Left lung (tissue), 10 donors: ENCODE measurements around the gene KNSTRN. TPM values are rescaled to one million over a fixed set of nuclear protein-coding genes. Genes with fewer than 3 reads are reported as not detected.

Experiments used
- ATAC-seq: fragments of 200-7000 bp; cut with Tn5 transposase; one replicate; pipeline ENCODE4 v1.9.1; 2020; ENCODE audit warnings: moderate library complexity
- DNase-seq, 4 donors: peaks; one replicate each; pipeline ENCODE4 v3.0.0-alpha.2; 2013 to 2020
- H3K27ac ChIP-seq, 2 donors: fragments of 200-600 bp; sonication (generic) in 1 of 2; one replicate each; pipeline versions ENCODE4 v1.5.0 to v1.8.0; 2020 to 2021
- H3K27me3 ChIP-seq, 2 donors: fragments of 200-600 bp; sonication (generic) in 1 of 2; one replicate each; pipeline versions ENCODE4 v1.5.0 to v1.8.0; 2020 to 2021
- H3K36me3 ChIP-seq, 2 donors: fragments of 200-600 bp; sonication (generic) in 1 of 2; one replicate each; pipeline versions ENCODE4 v1.5.0 to v1.8.0; 2020 to 2021
- H3K4me1 ChIP-seq, 2 donors: fragments of 200-600 bp; one replicate each; pipeline ENCODE4 v1.8.0; 2021
- H3K4me3 ChIP-seq, 2 donors: fragments of 200-600 bp; sonication (generic) in 1 of 2; one replicate each; pipeline versions ENCODE4 v1.5.0 to v1.8.0; 2020 to 2021; ENCODE audit warnings: mild to moderate bottlenecking in 1 of 2
- H3K9me3 ChIP-seq, 2 donors: fragments of 200-600 bp; sonication (generic) in 1 of 2; one replicate each; pipeline versions ENCODE4 v1.5.0 to v1.8.0; 2020 to 2021
- intact Hi-C, 2 donors: fragments of 100-400 bp; cut with DNase I; formaldehyde crosslinking; loops; one replicate each; pipeline versions ENCODE4 v1.11.2 to v1.14.2; 2022
- polyA plus RNA-seq, 6 donors: library from polyadenylated mRNA; unstranded; fragments of 120-200 nt; gene quantifications; one replicate each; pipeline ENCODE4 v1.2.1, GENCODE V29; 2013; ENCODE audit not compliant: insufficient read length in 6 of 6
- total RNA-seq, 2 donors: library from RNA; stranded (reverse); fragmentation: NEBNext Ultra II Directional; extraction: Animal tissue kit (Norgen Biotek cat#: 25700); gene quantifications; one replicate each; pipeline ENCODE4 v1.2.1, GENCODE V29; 2021
- TF ChIP-seq, protein P1 (sequence below), 2 donors: fragments of 200-600 bp; sonication (generic) in 1 of 2; IDR thresholded peaks; one replicate each; pipeline versions ENCODE4 v1.5.0 to v1.8.0; 2021; ENCODE audit warnings: antibody characterized with exemption in 2 of 2
- donor health status: DM: no; HTN: yes; CAD: no.
- donor health status: DM: no; HTN: no; CAD: no.

Gene KNSTRN
- total and polyA plus RNA-seq, 8 donors: 14.2 to 46.2 (median 30.2) TPM

DNA sequence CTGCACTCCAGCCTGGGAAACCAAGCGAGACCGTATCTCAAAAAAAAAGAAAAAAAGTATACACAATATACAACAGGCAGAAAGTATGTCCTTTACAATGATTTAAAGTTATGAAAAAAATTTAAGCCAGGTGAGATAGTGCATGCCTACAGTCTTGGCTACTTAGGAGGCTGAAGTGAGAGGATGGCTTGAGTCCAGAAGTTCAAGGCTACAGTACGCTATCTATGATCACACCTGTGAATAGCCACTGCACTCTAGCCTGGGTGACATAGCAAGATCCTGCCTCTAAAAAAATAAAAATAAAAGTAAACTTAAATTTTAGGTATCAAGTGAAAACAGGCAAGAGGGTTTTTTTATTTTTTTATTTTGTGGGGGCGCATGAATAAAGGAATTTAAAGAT, 3.1 kb upstream of the KNSTRN start:
- no peak for ATAC-seq

DNA sequence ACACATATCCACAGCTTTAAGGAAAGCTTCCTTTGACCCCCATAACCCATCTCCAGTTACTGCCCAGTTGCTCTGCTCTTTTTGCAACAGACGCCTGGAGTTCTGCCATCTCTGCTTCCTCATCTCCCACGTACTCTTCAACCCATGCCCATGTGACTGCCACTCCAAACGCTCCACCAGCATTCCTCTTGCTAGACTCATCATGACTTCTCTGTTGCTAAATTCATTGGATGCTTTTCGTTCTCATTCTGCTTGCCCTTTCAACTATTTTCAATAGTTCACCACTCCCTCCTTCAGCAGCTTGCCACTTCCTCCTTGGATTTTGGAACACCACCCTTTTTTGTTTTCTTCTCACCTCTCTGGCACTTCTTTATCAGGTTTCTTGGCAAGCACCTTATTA, 2.7 kb upstream of the KNSTRN start:
- Histone ChIP-seq H3K4me3 (no peak overlapping the region), H3K27me3 (no peaks in the 10 kb centered on the region), H3K27ac (peak overlapping the region; percentile 21 to 63), H3K4me1 (peaks cover 6 to 43% of the 10 kb centered on the region in 2 donors), H3K9me3 (no peaks in the 10 kb centered on the region), H3K36me3 (no peaks in the 10 kb centered on the region)
- ATAC-seq: peak; percentile 75
- intact Hi-C loops: no loop called here
- TF ChIP-seq, protein P1, sequence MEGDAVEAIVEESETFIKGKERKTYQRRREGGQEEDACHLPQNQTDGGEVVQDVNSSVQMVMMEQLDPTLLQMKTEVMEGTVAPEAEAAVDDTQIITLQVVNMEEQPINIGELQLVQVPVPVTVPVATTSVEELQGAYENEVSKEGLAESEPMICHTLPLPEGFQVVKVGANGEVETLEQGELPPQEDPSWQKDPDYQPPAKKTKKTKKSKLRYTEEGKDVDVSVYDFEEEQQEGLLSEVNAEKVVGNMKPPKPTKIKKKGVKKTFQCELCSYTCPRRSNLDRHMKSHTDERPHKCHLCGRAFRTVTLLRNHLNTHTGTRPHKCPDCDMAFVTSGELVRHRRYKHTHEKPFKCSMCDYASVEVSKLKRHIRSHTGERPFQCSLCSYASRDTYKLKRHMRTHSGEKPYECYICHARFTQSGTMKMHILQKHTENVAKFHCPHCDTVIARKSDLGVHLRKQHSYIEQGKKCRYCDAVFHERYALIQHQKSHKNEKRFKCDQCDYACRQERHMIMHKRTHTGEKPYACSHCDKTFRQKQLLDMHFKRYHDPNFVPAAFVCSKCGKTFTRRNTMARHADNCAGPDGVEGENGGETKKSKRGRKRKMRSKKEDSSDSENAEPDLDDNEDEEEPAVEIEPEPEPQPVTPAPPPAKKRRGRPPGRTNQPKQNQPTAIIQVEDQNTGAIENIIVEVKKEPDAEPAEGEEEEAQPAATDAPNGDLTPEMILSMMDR (IDR thresholded peaks at IDR 0.05): no peak
- peak in 1 of 4 donors; percentile 89 for DNase-seq

More for the DNA sequence above, 3.1 kb upstream of the KNSTRN start:
- no peaks in the 10 kb centered on the region for H3K36me3 ChIP-seq
- no peaks in the 10 kb centered on the region for H3K27me3 ChIP-seq
- TF ChIP-seq, protein P1 (IDR thresholded peaks at IDR 0.05): no peak
- no peak for DNase-seq
- H3K27ac ChIP-seq: no peak overlapping the region
- peaks cover 6 to 38% of the 10 kb centered on the region in 2 donors for H3K4me1 ChIP-seq
- H3K9me3 ChIP-seq: no peaks in the 10 kb centered on the region
- H3K4me3 ChIP-seq: no peak overlapping the region
- intact Hi-C loops: no loop called here

DNA sequence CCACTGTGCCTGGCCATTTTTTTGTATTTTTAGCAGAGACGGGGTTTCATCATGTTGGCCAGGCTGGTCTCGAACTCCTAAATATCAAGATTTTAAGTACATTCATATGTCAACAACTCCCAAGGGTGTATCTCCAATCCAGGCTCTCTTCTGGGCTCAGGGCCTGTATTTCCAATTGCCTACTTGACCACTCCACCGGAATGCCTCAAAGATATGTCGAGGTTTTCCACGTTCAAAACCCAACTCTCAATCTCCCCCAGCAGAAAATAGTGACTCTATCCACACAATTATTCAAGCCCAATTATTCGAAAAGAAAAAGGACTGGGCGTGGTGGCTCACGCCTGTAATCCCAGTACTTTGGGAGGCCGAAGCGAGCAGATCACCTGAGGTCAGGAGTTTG, 1.9 kb upstream of the KNSTRN start:
- peak overlapping the region; percentile 21 to 63 for H3K27ac ChIP-seq
- no peaks in the 10 kb centered on the region for H3K36me3 ChIP-seq
- DNase-seq (no peak), ATAC-seq (no peak)
- TF ChIP-seq, protein P1 (IDR thresholded peaks at IDR 0.05): no peak
- H3K4me3 ChIP-seq: no peak overlapping the region
- no peaks in the 10 kb centered on the region for H3K9me3 ChIP-seq
- H3K4me1 ChIP-seq: peaks cover 6 to 47% of the 10 kb centered on the region in 2 donors
- H3K27me3 ChIP-seq: no peaks in the 10 kb centered on the region
- intact Hi-C loops: no loop called here

DNA sequence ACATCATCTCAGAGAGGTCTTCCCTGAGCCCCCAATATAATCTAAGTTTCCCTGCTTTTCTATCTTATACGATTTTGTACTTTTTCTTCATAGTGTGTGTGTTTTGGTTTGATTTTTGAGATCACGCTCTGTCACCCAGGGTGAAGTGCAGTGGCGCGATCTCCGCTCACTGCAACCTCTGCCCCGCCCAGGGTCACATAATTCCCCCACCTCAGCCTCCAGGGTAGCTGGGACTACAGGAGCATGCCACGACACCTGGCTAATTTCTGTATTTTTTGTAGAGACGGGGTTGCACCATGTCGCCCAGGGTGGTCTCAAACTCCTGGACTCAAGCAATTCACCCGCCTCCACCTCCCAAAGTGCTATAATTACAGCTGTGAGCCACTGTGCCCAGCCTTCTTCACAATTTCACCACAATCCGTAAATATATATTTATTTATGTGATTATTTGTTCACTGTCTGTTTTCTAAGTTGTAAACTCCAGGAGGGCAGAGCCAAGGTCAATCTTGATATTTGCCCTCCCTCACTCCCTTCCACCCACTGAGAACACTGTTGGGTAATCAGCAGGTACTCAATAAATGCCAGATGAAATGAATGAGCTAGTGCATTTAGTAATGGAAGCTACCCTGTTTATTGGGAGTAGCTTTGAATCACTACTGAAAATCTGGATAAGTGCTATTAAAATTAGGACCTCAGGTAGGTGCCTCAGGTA, 547 bp upstream of the KNSTRN start:
- no peak for ATAC-seq
- TF ChIP-seq, protein P1 (IDR thresholded peaks at IDR 0.05): no peak
- no peak for DNase-seq
- Histone ChIP-seq H3K9me3 (no peaks in the 10 kb centered on the region), H3K4me1 (peaks cover 6 to 47% of the 10 kb centered on the region in 2 donors), H3K36me3 (peaks cover 0 to 9% of the 10 kb centered on the region in 2 donors), H3K27me3 (no peaks in the 10 kb centered on the region), H3K4me3 (no peak overlapping the region), H3K27ac (peak overlapping the region in 1 of 2 donors; percentile 57)
- intact Hi-C loops: no loop called here

GRCh38 chr15:40386480-40386879, 4.0 kb downstream of the KNSTRN start:
- no peak overlapping the region for H3K27ac ChIP-seq
- ATAC-seq (no peak), DNase-seq (no peak)
- intact Hi-C loops: no loop called here
- H3K4me1 ChIP-seq: peaks cover 6 to 56% of the 10 kb centered on the region in 2 donors
- TF ChIP-seq, protein P1 (IDR thresholded peaks at IDR 0.05): no peak
- H3K27me3 ChIP-seq: no peaks in the 10 kb centered on the region
- H3K4me3 ChIP-seq: no peak overlapping the region
- H3K36me3 ChIP-seq: peaks cover 0 to 38% of the 10 kb centered on the region in 2 donors
- H3K9me3 ChIP-seq: no peaks in the 10 kb centered on the region
